Measurements from ENCODE around the gene FKBP1A. TPM values are rescaled to one million over a fixed set of nuclear protein-coding genes. Genes with fewer than 3 reads are reported as not detected.

Gene FKBP1A
- total and polyA plus RNA-seq, 2 of the 4 experiments (the other 2 are of a cell fraction), result 120 to 528 TPM

- DNase-seq (no peak), ATAC-seq (ENCODE audit: low read depth) (no peak)
- H3K4me1 ChIP-seq (ENCODE audit: control insufficient read depth, insufficient read depth, low read length), result peaks cover 38% of the 10 kb centered on the region
- peaks cover 31% of the 10 kb centered on the region for H3K9me1 ChIP-seq (ENCODE audit: insufficient read depth, low read length)
- peaks cover 15 to 56% of the 10 kb centered on the region in 2 experiments for H3K79me1 ChIP-seq (ENCODE audit: low read depth in 1 of 2, low read length in 2 of 2)
- no peaks in the 10 kb centered on the region; the same call in 1 of the 2 replicates for H4K20me1 ChIP-seq (ENCODE audit: insufficient read depth, low read length)
- peak overlapping the region; percentile 85 for H3K56ac ChIP-seq (ENCODE audit: extremely low read depth, insufficient read depth, low read length)
- H3K4ac ChIP-seq (ENCODE audit: low read depth, low read length), result peak overlapping the region; percentile 97
- H2BK15ac ChIP-seq (ENCODE audit: low read depth, low read length), result peak overlapping the region; percentile 100
- peak overlapping the region; percentile 93 to 95 for H4K8ac ChIP-seq (ENCODE audit: low read depth in 2 of 2, low read length in 2 of 2)
- no peaks in the 10 kb centered on the region for H3K9me3 ChIP-seq (ENCODE audit: control insufficient read depth, insufficient read depth, low read length)
- H2AK9ac ChIP-seq (replicated peaks; ENCODE audit: low read depth, low read length, poor library complexity), result peak overlapping the region; percentile 53
- H3K27ac ChIP-seq (ENCODE audit: insufficient read depth, low read length), result peak overlapping the region; percentile 87
- H2AK5ac ChIP-seq (ENCODE audit: low read depth, low read length), result peak overlapping the region; percentile 100
- ChIA-PET CTCF (interaction anchor here (0.7 kb wide), 1 partner anchor 113 kb away, joined by 3 read pairs; no protein-coding TSS in a partner anchor), POLR2A (ENCODE audit: unreplicated experiment) (no interaction called here)
- H3K4me2 ChIP-seq (ENCODE audit: low read depth, low read length), result peak overlapping the region; percentile 86; the same call in 1 of the 2 replicates
- intact Hi-C loops (cut with micrococcal nuclease), result loop anchor here (2.0 kb wide), 1 partner anchor 69 kb away; the partner anchor contains the start of gene FKBP1A
- peak overlapping the region; percentile 98 for H2BK20ac ChIP-seq (ENCODE audit: low read depth, low read length)
- no TSS peak for BruUV-seq (replicated peaks)
- no peaks in the 10 kb centered on the region for H3K27me3 ChIP-seq (ENCODE audit: control insufficient read depth, insufficient read depth, low read length)
- 71% methylated on average over 4 of the region's 12 CpGs; no CpG with 5 or more reads in 1 of the 2 experiments for WGBS, 2 experiments (ENCODE audit: extremely low coverage in 2 of 2, insufficient read length in 1 of 2)
- H4K5ac ChIP-seq (ENCODE audit: low read depth, low read length), result peak overlapping the region; percentile 96
- peak overlapping the region; percentile 58 for H3K14ac ChIP-seq (replicated peaks; ENCODE audit: low read depth, low read length)
- dilution Hi-C loops (cut with HindIII; ENCODE audit: low sequenced_read_pairs, unreplicated experiment), result no loop called here
- 0 out of 2 replicates have a peak overlapping the region, but pooled peaks have one; percentile 19 for H3K9ac ChIP-seq (ENCODE audit: low read depth, low read length)
- H3K23ac ChIP-seq (ENCODE audit: low read depth, low read length), result peak overlapping the region; percentile 81
- H3K4me3 ChIP-seq (ENCODE audit: insufficient read depth, low read depth, low read length), result no peak overlapping the region
- H3K18ac ChIP-seq (ENCODE audit: low read depth, low read length), result peak overlapping the region; percentile 93
- H2BK120ac ChIP-seq (ENCODE audit: low read depth, low read length), result peak overlapping the region; percentile 90
- H3K36me3 ChIP-seq (ENCODE audit: control insufficient read depth, insufficient read depth, low read length), result no peaks in the 10 kb centered on the region
- H2AFZ ChIP-seq (replicated peaks; ENCODE audit: low read length, poor library complexity), result peak overlapping the region; percentile 70
- peak overlapping the region; percentile 99 for H2BK5ac ChIP-seq (ENCODE audit: low read depth, low read length, poor library complexity, severe bottlenecking)
- peak overlapping the region; percentile 98 for H4K91ac ChIP-seq (ENCODE audit: insufficient read depth, low read depth, low read length)
- in situ Hi-C loops (cut with MboI; ENCODE audit: low sequenced_read_pairs), result no loop called here
- no peak for TF ChIP-seq ELK1 (IDR thresholded peaks at IDR 0.05; ENCODE audit: borderline replicate concordance, low read depth, low read length)
- no peak for TF ChIP-seq MXI1 (IDR thresholded peaks at IDR 0.05; ENCODE audit: borderline replicate concordance, low read depth, low read length)
- TF ChIP-seq USF2 (IDR thresholded peaks at IDR 0.05; ENCODE audit: low read depth, low read length), result no peak
- no peak for TF ChIP-seq RAD21 (IDR thresholded peaks at IDR 0.05; ENCODE audit: low read length)
- TF ChIP-seq MAZ (IDR thresholded peaks at IDR 0.05; ENCODE audit: borderline replicate concordance, low read depth, low read length), result no peak
- TF ChIP-seq CHD1 (IDR thresholded peaks at IDR 0.05; ENCODE audit: low read depth, low read length), result no peak
- TF ChIP-seq NFE2L2 (IDR thresholded peaks at IDR 0.05; ENCODE audit: low read depth, low read length), result no peak
- TF ChIP-seq CTCF (conservative IDR thresholded peaks at IDR 0.05; ENCODE audit: low read depth, low read length), result no peak
- TF ChIP-seq BHLHE40 (IDR thresholded peaks at IDR 0.05; ENCODE audit: low read depth, low read length), result no peak
- TF ChIP-seq CEBPB (IDR thresholded peaks at IDR 0.05; ENCODE audit: low read depth, low read length), result no peak
- no peak for TF ChIP-seq FOS (IDR thresholded peaks at IDR 0.05; ENCODE audit: low read depth, low read length)
- TF ChIP-seq MAFK (IDR thresholded peaks at IDR 0.05; ENCODE audit: low read depth, low read length), result no peak
- TF ChIP-seq RCOR1 (IDR thresholded peaks at IDR 0.05; ENCODE audit: insufficient replicate concordance, low read length), result no peak
- TF ChIP-seq SMC3 (IDR thresholded peaks at IDR 0.05; ENCODE audit: low read depth, low read length), result no peak
Observed at GRCh38 chr20:1323830-1324597, 68.8 kb downstream of the FKBP1A start.
